Uterus (tissue), 2 donors: ENCODE measurements around the gene GBX1.

Experiments used
- POLR2A ChIP-seq, 2 donors: fragments of 450-650 bp; IDR thresholded peaks; one replicate each; pipeline ENCODE4 v1.6.1; 2016; ENCODE audit warnings: antibody characterized with exemption in 2 of 2, mild to moderate bottlenecking in 1 of 2, moderate library complexity in 1 of 2
- TF ChIP-seq, protein P1 (sequence below), 4 experiments: fragments of 200-600 bp in 2 of 4; fragments of 450-650 bp in 2 of 4; sonication (generic) in 2 of 4; IDR thresholded peaks; one replicate each; pipeline ENCODE4 v1.5.1; 2016 to 2019; ENCODE audit warnings: antibody characterized with exemption in 4 of 4, mild to moderate bottlenecking in 2 of 4, moderate library complexity in 1 of 4

DNA sequence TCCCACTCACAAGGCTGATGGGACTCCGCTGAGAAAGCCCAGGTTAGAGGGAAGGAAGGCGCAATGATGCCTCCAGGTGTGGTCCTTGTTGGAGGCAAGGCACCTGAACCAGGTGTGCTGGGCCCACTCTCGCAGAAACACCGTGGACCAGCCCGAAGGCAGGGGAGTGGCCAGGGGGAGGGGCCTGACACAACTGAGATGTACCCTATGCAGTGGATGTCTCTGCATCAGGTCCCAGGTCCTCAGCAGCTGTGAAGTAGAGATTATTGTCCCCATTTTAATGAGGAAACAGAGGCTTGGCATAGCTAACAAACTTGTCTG, 32.0 kb downstream of the GBX1 start:
- TF ChIP-seq POLR2A (IDR thresholded peaks at IDR 0.05), result no peak
- TF ChIP-seq, protein P1, sequence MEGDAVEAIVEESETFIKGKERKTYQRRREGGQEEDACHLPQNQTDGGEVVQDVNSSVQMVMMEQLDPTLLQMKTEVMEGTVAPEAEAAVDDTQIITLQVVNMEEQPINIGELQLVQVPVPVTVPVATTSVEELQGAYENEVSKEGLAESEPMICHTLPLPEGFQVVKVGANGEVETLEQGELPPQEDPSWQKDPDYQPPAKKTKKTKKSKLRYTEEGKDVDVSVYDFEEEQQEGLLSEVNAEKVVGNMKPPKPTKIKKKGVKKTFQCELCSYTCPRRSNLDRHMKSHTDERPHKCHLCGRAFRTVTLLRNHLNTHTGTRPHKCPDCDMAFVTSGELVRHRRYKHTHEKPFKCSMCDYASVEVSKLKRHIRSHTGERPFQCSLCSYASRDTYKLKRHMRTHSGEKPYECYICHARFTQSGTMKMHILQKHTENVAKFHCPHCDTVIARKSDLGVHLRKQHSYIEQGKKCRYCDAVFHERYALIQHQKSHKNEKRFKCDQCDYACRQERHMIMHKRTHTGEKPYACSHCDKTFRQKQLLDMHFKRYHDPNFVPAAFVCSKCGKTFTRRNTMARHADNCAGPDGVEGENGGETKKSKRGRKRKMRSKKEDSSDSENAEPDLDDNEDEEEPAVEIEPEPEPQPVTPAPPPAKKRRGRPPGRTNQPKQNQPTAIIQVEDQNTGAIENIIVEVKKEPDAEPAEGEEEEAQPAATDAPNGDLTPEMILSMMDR (IDR thresholded peaks at IDR 0.05), result no peak
